Measurements from ENCODE around the gene PRKD2. TPM values are rescaled to one million over a fixed set of nuclear protein-coding genes. Genes with fewer than 3 reads are reported as not detected.
A peak's percentile ranks its signal among the peaks of the same experiment; 100 is the strongest.

PRKD2 gene
- total RNA-seq, 1 donor from 2014 or later, result 41.9 TPM

DNA sequence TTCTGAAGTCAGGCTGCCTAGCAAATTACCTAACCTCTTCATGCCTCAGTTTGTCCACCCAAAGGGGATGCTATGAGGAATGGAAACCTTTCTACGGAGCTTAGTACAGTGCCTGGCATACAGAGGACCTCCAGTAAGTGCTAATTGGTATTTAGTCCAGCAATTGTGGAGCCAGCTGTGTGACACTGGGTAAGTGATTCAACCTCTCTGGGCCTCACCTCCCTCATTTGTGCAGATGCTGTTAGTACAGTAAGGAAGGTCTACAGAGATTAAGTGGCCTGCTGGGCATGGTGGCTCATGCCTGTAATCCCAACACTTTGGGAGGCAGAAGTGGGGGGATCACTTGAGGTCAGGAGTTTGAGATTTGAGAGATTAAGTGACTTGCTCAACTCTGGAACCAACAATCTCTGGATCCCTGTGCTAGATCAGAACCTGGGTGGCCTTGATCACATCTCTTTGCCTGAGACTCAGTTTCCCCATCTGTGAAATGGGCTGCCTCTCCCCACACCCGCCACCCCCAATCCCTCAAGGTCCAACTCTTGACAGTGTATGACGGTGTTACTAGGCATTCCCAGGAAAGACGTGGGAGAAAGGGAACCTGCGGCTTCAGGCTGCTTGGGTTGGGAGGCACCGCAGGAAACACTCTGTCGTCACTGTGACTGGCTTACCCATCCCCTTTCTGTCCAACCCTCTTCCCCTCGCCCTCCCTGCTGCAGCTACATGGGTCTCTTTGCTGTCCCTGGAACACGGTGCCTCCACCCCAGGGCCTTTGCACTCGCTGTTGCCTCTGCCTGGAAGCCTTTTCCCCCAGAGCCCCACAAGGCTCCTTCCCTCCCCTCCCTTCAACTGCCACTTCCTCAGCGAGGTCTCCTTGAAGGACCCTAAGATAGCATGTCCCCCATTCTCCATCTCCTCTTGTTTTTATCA, 18.3 kb downstream of the PRKD2 start:
- Mint-ChIP-seq H3K9me3 (ENCODE audit: unreplicated experiment) (no peaks in the 10 kb centered on the region), H3K4me1 (ENCODE audit: unreplicated experiment) (peaks cover 1% of the 10 kb centered on the region), H3K27ac (ENCODE audit: unreplicated experiment) (peak overlapping the region; percentile 27), H3K36me3 (ENCODE audit: unreplicated experiment) (peaks cover 24% of the 10 kb centered on the region), H3K4me3 (ENCODE audit: unreplicated experiment) (no peak overlapping the region), H3K27me3 (ENCODE audit: unreplicated experiment) (no peaks in the 10 kb centered on the region)
- no peak for DNase-seq (ENCODE audit: extremely low spot score, unreplicated experiment)
- TF ChIP-seq, protein P1, sequence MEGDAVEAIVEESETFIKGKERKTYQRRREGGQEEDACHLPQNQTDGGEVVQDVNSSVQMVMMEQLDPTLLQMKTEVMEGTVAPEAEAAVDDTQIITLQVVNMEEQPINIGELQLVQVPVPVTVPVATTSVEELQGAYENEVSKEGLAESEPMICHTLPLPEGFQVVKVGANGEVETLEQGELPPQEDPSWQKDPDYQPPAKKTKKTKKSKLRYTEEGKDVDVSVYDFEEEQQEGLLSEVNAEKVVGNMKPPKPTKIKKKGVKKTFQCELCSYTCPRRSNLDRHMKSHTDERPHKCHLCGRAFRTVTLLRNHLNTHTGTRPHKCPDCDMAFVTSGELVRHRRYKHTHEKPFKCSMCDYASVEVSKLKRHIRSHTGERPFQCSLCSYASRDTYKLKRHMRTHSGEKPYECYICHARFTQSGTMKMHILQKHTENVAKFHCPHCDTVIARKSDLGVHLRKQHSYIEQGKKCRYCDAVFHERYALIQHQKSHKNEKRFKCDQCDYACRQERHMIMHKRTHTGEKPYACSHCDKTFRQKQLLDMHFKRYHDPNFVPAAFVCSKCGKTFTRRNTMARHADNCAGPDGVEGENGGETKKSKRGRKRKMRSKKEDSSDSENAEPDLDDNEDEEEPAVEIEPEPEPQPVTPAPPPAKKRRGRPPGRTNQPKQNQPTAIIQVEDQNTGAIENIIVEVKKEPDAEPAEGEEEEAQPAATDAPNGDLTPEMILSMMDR (IDR thresholded peaks at IDR 0.05), result no peak

DNA sequence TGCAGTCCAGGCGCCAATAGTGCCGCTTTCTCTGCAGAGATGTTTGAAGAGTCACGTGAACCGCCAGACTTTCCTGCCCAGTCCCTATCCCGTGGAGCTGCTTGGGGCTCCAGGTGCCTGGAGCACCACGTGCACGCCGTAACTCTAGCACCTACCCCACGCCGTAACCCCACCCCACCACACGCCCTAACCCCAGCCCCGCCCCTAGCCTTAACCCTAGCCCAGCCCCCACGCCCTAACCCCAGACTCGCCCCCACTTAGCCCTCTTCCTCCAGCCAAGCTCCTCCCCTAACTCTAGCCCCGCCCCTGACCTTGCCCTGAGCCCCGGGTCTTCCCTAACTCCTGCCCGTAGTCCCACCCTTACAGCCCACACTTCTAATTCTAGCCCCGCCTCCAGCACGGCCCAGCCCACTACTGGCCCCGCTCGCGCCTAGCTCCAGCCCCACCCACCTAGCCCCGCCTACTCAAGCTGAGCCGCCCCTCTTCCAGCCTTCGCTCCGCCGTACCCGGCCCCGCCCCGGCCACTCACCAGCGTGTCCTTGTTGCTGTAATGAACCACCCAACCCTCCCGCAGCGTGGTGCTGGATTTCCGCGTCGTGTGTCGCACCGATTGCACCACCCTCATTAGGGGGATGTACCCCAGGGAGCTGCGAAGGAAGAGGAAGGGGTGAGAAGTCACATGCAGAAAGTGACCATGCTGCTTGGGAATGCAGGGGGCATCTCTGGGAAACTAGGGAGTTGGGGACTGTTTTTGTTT, 19.5 kb downstream of the PRKD2 start:
- Mint-ChIP-seq H3K4me1 (ENCODE audit: unreplicated experiment) (peaks cover 1% of the 10 kb centered on the region), H3K4me3 (ENCODE audit: unreplicated experiment) (no peak overlapping the region), H3K27me3 (ENCODE audit: unreplicated experiment) (no peaks in the 10 kb centered on the region), H3K36me3 (ENCODE audit: unreplicated experiment) (peaks cover 30% of the 10 kb centered on the region), H3K27ac (ENCODE audit: unreplicated experiment) (peak overlapping the region; percentile 27), H3K9me3 (ENCODE audit: unreplicated experiment) (no peaks in the 10 kb centered on the region)
- DNase-seq (ENCODE audit: extremely low spot score, unreplicated experiment), result peak; percentile 91
- TF ChIP-seq, protein P1 (IDR thresholded peaks at IDR 0.05), result no peak

DNA sequence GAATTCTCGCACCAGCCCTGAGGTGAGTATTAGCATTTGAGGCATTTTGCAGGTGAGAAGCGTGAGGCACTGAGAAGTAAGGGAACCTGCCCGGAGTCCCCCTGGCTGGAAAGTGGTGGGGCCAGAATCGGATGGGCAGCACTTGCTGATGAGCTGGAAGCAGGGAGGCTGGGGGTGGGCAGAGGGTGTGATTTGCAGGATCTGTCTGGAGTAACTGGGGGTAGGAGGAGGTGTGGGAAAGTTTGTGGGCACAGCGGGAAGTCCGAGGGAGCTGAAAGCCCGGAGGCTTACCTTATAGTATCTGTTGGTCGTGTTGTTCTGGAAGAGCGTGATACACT, 20.1 kb downstream of the PRKD2 start:
- Mint-ChIP-seq H3K9me3 (ENCODE audit: unreplicated experiment) (no peaks in the 10 kb centered on the region), H3K36me3 (ENCODE audit: unreplicated experiment) (peaks cover 36% of the 10 kb centered on the region), H3K4me3 (ENCODE audit: unreplicated experiment) (no peak overlapping the region), H3K4me1 (ENCODE audit: unreplicated experiment) (peaks cover 1% of the 10 kb centered on the region), H3K27me3 (ENCODE audit: unreplicated experiment) (no peaks in the 10 kb centered on the region), H3K27ac (ENCODE audit: unreplicated experiment) (no peak overlapping the region)
- TF ChIP-seq, protein P1 (IDR thresholded peaks at IDR 0.05), result no peak
- no peak for DNase-seq (ENCODE audit: extremely low spot score, unreplicated experiment)

DNA sequence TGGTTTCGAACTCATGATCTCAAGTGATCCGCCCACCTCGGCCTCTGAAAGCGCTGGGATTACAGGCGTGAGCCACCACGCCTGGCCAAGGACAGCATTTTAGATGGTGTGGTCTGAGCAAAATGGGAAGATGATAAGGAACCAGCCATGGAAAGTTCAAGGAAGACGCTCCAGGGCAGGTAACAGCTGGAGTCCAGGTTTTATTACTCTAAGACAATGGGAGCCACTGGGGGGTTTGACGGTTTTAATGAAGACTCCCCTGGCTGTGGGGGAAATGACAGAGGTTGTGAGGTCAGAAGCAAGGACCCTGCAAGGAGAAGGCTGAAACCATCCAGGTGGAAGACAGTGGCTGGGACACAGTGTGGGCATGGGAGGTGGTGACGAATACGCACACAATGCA, 20.9 kb downstream of the PRKD2 start:
- Mint-ChIP-seq H3K36me3 (ENCODE audit: unreplicated experiment) (peaks cover 43% of the 10 kb centered on the region), H3K27me3 (ENCODE audit: unreplicated experiment) (no peaks in the 10 kb centered on the region), H3K4me3 (ENCODE audit: unreplicated experiment) (no peak overlapping the region), H3K27ac (ENCODE audit: unreplicated experiment) (no peak overlapping the region), H3K9me3 (ENCODE audit: unreplicated experiment) (no peaks in the 10 kb centered on the region), H3K4me1 (ENCODE audit: unreplicated experiment) (peaks cover 1% of the 10 kb centered on the region)
- TF ChIP-seq, protein P1 (IDR thresholded peaks at IDR 0.05), result no peak
- no peak for DNase-seq (ENCODE audit: extremely low spot score, unreplicated experiment)

DNA sequence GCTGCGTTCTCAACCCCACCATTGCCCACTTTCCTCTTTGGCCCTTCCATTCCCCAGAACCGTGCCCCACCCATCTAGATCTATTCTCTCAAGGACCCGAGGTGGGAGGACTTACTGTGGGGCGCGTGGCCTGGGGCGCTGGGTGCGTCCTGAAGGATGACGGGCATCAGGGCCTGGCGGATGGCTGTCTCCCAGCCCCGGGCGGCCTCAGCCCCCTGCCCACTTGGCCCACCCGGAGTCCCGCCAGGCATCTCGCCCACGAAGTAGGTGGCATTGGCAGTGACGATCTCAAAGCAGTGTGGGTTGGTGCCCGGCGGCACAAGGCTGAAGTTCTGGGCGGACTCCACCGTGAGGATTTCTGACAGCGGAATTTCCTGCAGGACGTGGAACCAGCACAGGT, 23.2 kb downstream of the PRKD2 start:
- H3K36me3 Mint-ChIP-seq (ENCODE audit: unreplicated experiment), result peaks cover 45% of the 10 kb centered on the region
- peaks cover 1% of the 10 kb centered on the region for H3K4me1 Mint-ChIP-seq (ENCODE audit: unreplicated experiment)
- no peaks in the 10 kb centered on the region for H3K27me3 Mint-ChIP-seq (ENCODE audit: unreplicated experiment)
- no peaks in the 10 kb centered on the region for H3K9me3 Mint-ChIP-seq (ENCODE audit: unreplicated experiment)
- H3K27ac Mint-ChIP-seq (ENCODE audit: unreplicated experiment), result no peak overlapping the region
- TF ChIP-seq, protein P1 (IDR thresholded peaks at IDR 0.05), result no peak
- no peak for DNase-seq (ENCODE audit: extremely low spot score, unreplicated experiment)
- no peak overlapping the region for H3K4me3 Mint-ChIP-seq (ENCODE audit: unreplicated experiment)

Data from osteocyte (in vitro differentiated cells).